Fibroblast of lung (primary cell): ENCODE results near the gene RAPGEF5. TPM values are rescaled to one million over a fixed set of nuclear protein-coding genes. Genes with fewer than 3 reads are reported as not detected.
"Not testable (repeated sequence)": the region's sequence is repeated elsewhere in the genome, so short reads cannot be mapped to it uniquely, and the experiment has no call there.

Experiments
- DNase-seq, 2 donors: peaks; one replicate each; pipeline versions ENCODE4 v3.0.0 to v3.0.0-alpha.2; 2010; ENCODE audit warnings: low read depth in 2 of 2
- H2AFZ ChIP-seq: 2 replicates; pipeline ENCODE4 v1.5.1; 2012; ENCODE audit warnings: low read length, control low read depth, inconsistent platforms
- H3K27ac ChIP-seq: 2 replicates; pipeline ENCODE4 v1.5.1; 2011; ENCODE audit warnings: low read length, control low read depth; ENCODE audit not compliant: insufficient read depth
- H3K27me3 ChIP-seq: 2 replicates; pipeline ENCODE4 v1.5.1; 2011; ENCODE audit warnings: mild to moderate bottlenecking, low read length; ENCODE audit not compliant: control insufficient read depth, insufficient read depth
- H3K36me3 ChIP-seq: 2 replicates; pipeline ENCODE4 v1.5.1; 2011; ENCODE audit warnings: low read length; ENCODE audit not compliant: control insufficient read depth, insufficient read depth
- H3K4me1 ChIP-seq: 2 replicates; pipeline ENCODE4 v1.5.1; 2011; ENCODE audit warnings: low read length; ENCODE audit not compliant: control insufficient read depth, insufficient read depth; ENCODE audit errors: extremely low read depth
- H3K4me2 ChIP-seq: 2 replicates; pipeline ENCODE4 v1.5.1; 2011; ENCODE audit warnings: low read length, control low read depth; ENCODE audit not compliant: insufficient read depth; ENCODE audit errors: extremely low read depth
- H3K4me3 ChIP-seq, 4 experiments: fragments of 200-600 bp in 1 of 4; sonication (generic) in 1 of 4; replicated peaks in 1 of 4; 2 replicates each; pipeline ENCODE4 v1.5.1; 2011 to 2016; ENCODE audit warnings: low read length in 4 of 4, low read depth in 3 of 4, mild to moderate bottlenecking in 3 of 4, control low read depth in 2 of 4, inconsistent platforms in 1 of 4, mixed read lengths in 1 of 4; ENCODE audit not compliant: insufficient read depth in 1 of 4; ENCODE audit errors: control extremely low read depth in 1 of 4
- H3K79me2 ChIP-seq: 2 replicates; pipeline ENCODE4 v1.5.1; 2012; ENCODE audit warnings: mild to moderate bottlenecking, low read length, inconsistent platforms; ENCODE audit not compliant: control insufficient read depth, insufficient read depth
- H3K9ac ChIP-seq: 2 replicates; pipeline ENCODE4 v1.5.1; 2011; ENCODE audit warnings: mild to moderate bottlenecking, low read length, control low read depth; ENCODE audit not compliant: insufficient read depth
- H3K9me3 ChIP-seq: 2 replicates; pipeline ENCODE4 v1.5.1; 2012; ENCODE audit warnings: low read depth, low read length; ENCODE audit not compliant: control insufficient read depth, insufficient read depth
- H4K20me1 ChIP-seq: 2 replicates; pipeline ENCODE4 v1.5.1; 2011; ENCODE audit warnings: low read length; ENCODE audit not compliant: control insufficient read depth, insufficient read depth; ENCODE audit errors: extremely low read depth
- CTCF ChIP-seq, 2 donors: IDR thresholded peaks in 1 of 2; conservative IDR thresholded peaks in 1 of 2; 1 replicate in 1 of 2; 2 replicates in 1 of 2; pipeline ENCODE4 v1.5.1; 2011 to 2012; ENCODE audit warnings: low read length in 2 of 2, control low read depth in 1 of 2, inconsistent platforms in 1 of 2, low read depth in 1 of 2, mild to moderate bottlenecking in 1 of 2
- EZH2 ChIP-seq: IDR thresholded peaks from 2 replicates; pipeline ENCODE4 v1.5.1; 2012; ENCODE audit warnings: low read length, control low read depth, mild to moderate bottlenecking; ENCODE audit errors: missing control alignments
- polyA plus RNA-seq, 2 donors: library from polyadenylated mRNA; depleted of rRNA in 1 of 2; stranded (reverse) in 1 of 2; unstranded in 1 of 2; fragments of >200 nt; gene quantifications; 2 replicates each; pipeline ENCODE4 v1.2.1, GENCODE V29; 2011 to 2012; ENCODE audit warnings: missing spikeins in 1 of 2
- total RNA-seq: library from RNA; depleted of rRNA; stranded (reverse); fragments of >200 nt; gene quantifications from 2 replicates; pipeline ENCODE4 v1.2.1, GENCODE V29; 2014

Gene RAPGEF5
- total and polyA plus RNA-seq, 2 donors (not counting 1 experiment from before 2014, with no cell fraction given) = 1.4 to 1.5 TPM

GRCh38 chr7:22093001-22093400 is 264.0 kb downstream of the RAPGEF5 start:
- TF ChIP-seq CTCF (conservative IDR thresholded peaks at IDR 0.05 in 1 of 2, IDR thresholded peaks at IDR 0.05 in 1 of 2; ENCODE audit: low read depth in 1 of 2, low read length in 2 of 2) (no peak), EZH2 (no peak)

GRCh38 chr7:22090958-22091525 is 265.9 kb downstream of the RAPGEF5 start:
- H3K27ac ChIP-seq, H3K36me3 ChIP-seq, H3K9me3 ChIP-seq, H3K9ac ChIP-seq, H3K4me3 ChIP-seq, H3K4me1 ChIP-seq, H4K20me1 ChIP-seq, H3K27me3 ChIP-seq, H3K79me2 ChIP-seq, H3K4me2 ChIP-seq, H2AFZ ChIP-seq, DNase-seq: not testable (repeated sequence)

More at GRCh38 chr7:22093001-22093400, 264.0 kb downstream of the RAPGEF5 start:
- H3K9me3 ChIP-seq = no peaks in the 10 kb centered on the region
- no peak overlapping the region for H2AFZ ChIP-seq
- H3K27me3 ChIP-seq = no peaks in the 10 kb centered on the region
- no peaks in the 10 kb centered on the region for H4K20me1 ChIP-seq
- no peak overlapping the region for H3K4me3 ChIP-seq
- no peak overlapping the region for H3K27ac ChIP-seq
- H3K4me1 ChIP-seq = no peaks in the 10 kb centered on the region
- peak in 1 of 2 donors; percentile 65 for DNase-seq
- H3K4me2 ChIP-seq = no peak overlapping the region
- no peaks in the 10 kb centered on the region for H3K79me2 ChIP-seq
- no peak overlapping the region for H3K9ac ChIP-seq
- no peaks in the 10 kb centered on the region for H3K36me3 ChIP-seq

- Histone ChIP-seq H3K9me3 (no peaks in the 10 kb centered on the region), H3K36me3 (no peaks in the 10 kb centered on the region), H3K9ac (no peak overlapping the region), H3K27ac (no peak overlapping the region), H3K4me3 (no peak overlapping the region), H3K27me3 (no peaks in the 10 kb centered on the region), H4K20me1 (no peaks in the 10 kb centered on the region), H3K4me2 (no peak overlapping the region), H3K4me1 (no peaks in the 10 kb centered on the region), H3K79me2 (no peaks in the 10 kb centered on the region), H2AFZ (no peak overlapping the region)
- no peak for TF ChIP-seq EZH2
- no peak for TF ChIP-seq CTCF (conservative IDR thresholded peaks at IDR 0.05 in 1 of 2, IDR thresholded peaks at IDR 0.05 in 1 of 2; ENCODE audit: low read depth in 1 of 2, low read length in 2 of 2)
- no peak for DNase-seq
Observed at GRCh38 chr7:22090512-22090911, 266.4 kb downstream of the RAPGEF5 start.
